Measurements from ENCODE around the gene SLC22A23. TPM values are rescaled to one million over a fixed set of nuclear protein-coding genes. Genes with fewer than 3 reads are reported as not detected.

The SLC22A23 gene
- total and polyA plus RNA-seq, 8 donors: 5.9 to 241 (median 18.9) TPM

DNA sequence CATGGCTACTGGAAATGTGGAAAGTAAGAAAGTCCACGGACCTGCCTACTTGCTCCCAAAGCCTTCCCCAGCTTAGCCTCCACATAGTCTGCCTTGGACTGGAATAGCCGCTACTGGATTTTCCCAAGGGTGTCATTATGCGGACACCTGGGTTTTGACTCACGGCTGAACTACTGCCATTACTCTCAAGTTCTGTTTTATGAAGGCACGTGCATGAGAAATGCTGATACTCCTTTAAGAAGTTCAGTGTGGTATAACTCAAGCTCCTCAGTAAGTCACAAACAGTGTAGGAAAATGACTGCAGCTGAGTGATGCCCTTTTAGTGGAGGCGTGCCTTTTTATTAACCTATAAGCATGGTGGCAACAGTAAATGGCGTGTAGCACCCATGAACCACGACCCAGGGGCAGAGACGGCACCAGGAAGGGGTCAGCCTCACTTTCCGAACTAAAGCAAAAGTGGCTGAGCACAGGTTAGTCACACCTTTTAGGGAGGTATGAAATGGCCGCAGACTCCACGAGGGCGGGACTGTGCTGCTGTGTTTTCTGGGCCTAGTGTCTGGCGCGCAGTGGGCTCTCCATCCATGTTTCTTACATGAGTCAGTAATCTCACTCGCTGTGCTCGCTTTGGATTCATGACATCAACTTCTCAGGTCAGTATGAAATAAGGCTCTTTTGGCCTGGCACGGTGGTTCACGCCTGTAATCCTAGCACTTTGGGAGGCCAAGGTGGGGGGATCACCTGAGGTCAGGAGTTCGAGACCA lies 174.2 kb downstream of the SLC22A23 start:
- WGBS, 5 donors: 88 to 92% (median 90%) methylated on average over 20 of the region's 20 CpGs
- Histone ChIP-seq H3K36me3 (peaks cover 11 to 71% (median 58%) of the 10 kb centered on the region in 4 donors), H3K27ac (peak overlapping the region in 4 of 5 donors; percentile 8 to 62 (median 57)), H3K4me3 (no peak overlapping the region), H3K27me3 (no peaks in the 10 kb centered on the region), H3K4me1 (peaks cover 0 to 28% (median 12%) of the 10 kb centered on the region in 4 donors), H3K9me3 (no peaks in the 10 kb centered on the region)
- TF ChIP-seq CTCF (IDR thresholded peaks at IDR 0.05) (no peak), POLR2AphosphoS5 (IDR thresholded peaks at IDR 0.05) (no peak), EP300 (IDR thresholded peaks at IDR 0.05) (no peak), POLR2A (IDR thresholded peaks at IDR 0.05) (no peak)
- DNase-seq: no peak
- intact Hi-C loops (cut with DNase I; ENCODE audit: low total_unique reads): no loop called here

DNA sequence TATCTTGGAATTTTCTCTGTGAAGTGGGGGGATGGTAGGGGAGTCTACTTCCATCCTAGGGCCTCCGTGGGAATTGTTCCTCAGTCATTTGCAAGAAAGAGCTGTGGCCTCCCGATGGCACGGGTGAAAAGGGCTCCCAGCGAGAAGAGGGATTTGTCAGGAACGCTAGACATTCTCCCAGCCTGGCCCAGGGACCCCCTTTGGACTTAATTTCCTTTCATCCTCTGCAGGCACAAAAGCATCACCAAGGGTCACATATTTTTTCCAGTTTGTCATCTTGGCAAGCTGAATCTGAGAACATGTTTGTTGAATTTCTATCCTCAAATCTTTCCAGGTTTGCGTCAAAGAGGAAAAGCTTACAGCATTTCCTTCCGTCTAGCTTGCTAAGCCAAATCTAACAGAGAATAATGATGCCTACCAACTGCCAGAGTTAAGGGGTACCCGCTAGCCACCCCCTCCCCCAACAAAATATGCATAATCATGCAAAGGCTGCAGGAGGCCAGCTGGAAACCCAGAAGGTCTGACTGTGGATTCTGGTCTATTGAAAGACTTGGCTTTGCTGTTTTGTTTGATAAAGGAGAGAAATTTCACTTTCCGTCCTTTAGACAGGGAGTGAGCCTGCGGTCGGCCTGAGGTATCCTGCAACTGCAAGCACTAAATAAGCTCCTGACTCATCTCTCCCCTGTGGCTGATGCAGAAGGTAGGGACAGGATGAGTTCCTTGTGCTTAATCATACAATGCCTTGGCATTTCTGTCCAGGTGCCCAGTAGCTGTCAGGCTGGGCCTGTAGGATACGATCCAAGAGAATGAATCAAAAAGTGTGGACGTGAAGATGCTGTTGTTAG lies 175.0 kb downstream of the SLC22A23 start:
- Histone ChIP-seq H3K9me3 (no peaks in the 10 kb centered on the region), H3K27ac (peak overlapping the region in 4 of 5 donors; percentile 8 to 62 (median 57)), H3K4me1 (peaks cover 0 to 28% (median 12%) of the 10 kb centered on the region in 4 donors), H3K27me3 (no peaks in the 10 kb centered on the region), H3K4me3 (no peak overlapping the region), H3K36me3 (peaks cover 11 to 73% (median 60%) of the 10 kb centered on the region in 4 donors)
- TF ChIP-seq EP300 (IDR thresholded peaks at IDR 0.05) (no peak), POLR2AphosphoS5 (IDR thresholded peaks at IDR 0.05) (peak in 1 of 3 donors; percentile 13)
- intact Hi-C loops (cut with DNase I; ENCODE audit: low total_unique reads): no loop called here
- peak in 1 of 2 donors; percentile 51 for DNase-seq
- WGBS, 5 donors: 46 to 69% (median 61%) methylated on average over 13 of the region's 13 CpGs

DNA sequence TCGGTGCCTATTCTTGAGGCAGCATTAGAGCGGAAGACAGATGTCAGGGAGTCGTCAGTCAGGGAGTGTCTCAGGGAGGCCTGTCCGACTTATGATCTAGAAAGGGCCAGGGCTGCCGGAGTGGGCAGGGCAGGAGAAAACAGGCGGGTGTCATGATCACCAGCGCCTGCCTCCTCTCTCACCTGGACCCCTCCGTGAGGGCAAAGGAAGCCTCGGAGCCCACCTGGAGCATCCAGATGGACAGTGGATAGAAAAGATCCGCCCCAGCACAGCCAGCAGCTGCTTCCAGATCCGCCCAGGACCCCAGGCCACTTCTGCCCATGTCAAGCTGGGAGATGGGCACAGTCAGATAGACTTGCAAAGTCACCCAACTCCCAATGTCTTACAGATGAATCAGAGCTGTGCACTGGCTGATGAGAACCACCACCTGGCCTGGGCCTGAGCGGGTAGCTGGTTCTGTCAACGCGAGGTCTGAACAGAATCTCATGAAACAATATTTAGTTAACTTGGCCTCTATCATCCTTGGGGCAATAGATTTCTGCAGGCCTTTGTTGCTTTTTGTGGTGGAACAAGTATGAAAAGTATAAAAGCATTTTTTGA lies 175.9 kb downstream of the SLC22A23 start:
- H3K36me3 ChIP-seq: peaks cover 11 to 72% (median 61%) of the 10 kb centered on the region in 4 donors
- no peaks in the 10 kb centered on the region for H3K27me3 ChIP-seq
- WGBS, 5 donors: 85 to 92% (median 85%) methylated on average over 13 to 14 of the region's 14 CpGs
- DNase-seq: no peak
- peaks cover 0 to 28% (median 12%) of the 10 kb centered on the region in 4 donors for H3K4me1 ChIP-seq
- intact Hi-C loops (cut with DNase I; ENCODE audit: low total_unique reads): no loop called here
- H3K4me3 ChIP-seq: no peak overlapping the region
- peak overlapping the region in 2 of 5 donors; percentile 53 to 62 for H3K27ac ChIP-seq
- H3K9me3 ChIP-seq: no peaks in the 10 kb centered on the region
- no peak for TF ChIP-seq EP300 (IDR thresholded peaks at IDR 0.05)
- TF ChIP-seq CTCF (IDR thresholded peaks at IDR 0.05): no peak
- TF ChIP-seq POLR2AphosphoS5 (IDR thresholded peaks at IDR 0.05): no peak
- no peak for TF ChIP-seq POLR2A (IDR thresholded peaks at IDR 0.05)

GRCh38 chr6:3280091-3280490 lies 176.8 kb downstream of the SLC22A23 start:
- Histone ChIP-seq H3K4me1 (peaks cover 0 to 28% (median 12%) of the 10 kb centered on the region in 4 donors), H3K27me3 (no peaks in the 10 kb centered on the region), H3K27ac (no peak overlapping the region), H3K9me3 (no peaks in the 10 kb centered on the region), H3K36me3 (peaks cover 11 to 65% (median 54%) of the 10 kb centered on the region in 4 donors), H3K4me3 (no peak overlapping the region)
- intact Hi-C loops (cut with DNase I; ENCODE audit: low total_unique reads): no loop called here
- DNase-seq: no peak
- TF ChIP-seq POLR2A (IDR thresholded peaks at IDR 0.05) (no peak), EP300 (IDR thresholded peaks at IDR 0.05) (no peak), POLR2AphosphoS5 (IDR thresholded peaks at IDR 0.05) (no peak), CTCF (IDR thresholded peaks at IDR 0.05) (no peak)
- 78 to 83% (median 83%) methylated on average over 14 of the region's 14 CpGs for WGBS, 5 donors

Data from stomach (tissue), 9 donors.